GM18502 (cell line): ENCODE measurements around the gene STK33.

ENCODE experiments used
- ATAC-seq: cut with Tn5 transposase; IDR thresholded peaks from one replicate; pipeline ENCODE4 v1.9.1; 2021; ENCODE audit warnings: mild to moderate bottlenecking; ENCODE audit not compliant: unreplicated experiment, poor library complexity

STK33 gene

DNA sequence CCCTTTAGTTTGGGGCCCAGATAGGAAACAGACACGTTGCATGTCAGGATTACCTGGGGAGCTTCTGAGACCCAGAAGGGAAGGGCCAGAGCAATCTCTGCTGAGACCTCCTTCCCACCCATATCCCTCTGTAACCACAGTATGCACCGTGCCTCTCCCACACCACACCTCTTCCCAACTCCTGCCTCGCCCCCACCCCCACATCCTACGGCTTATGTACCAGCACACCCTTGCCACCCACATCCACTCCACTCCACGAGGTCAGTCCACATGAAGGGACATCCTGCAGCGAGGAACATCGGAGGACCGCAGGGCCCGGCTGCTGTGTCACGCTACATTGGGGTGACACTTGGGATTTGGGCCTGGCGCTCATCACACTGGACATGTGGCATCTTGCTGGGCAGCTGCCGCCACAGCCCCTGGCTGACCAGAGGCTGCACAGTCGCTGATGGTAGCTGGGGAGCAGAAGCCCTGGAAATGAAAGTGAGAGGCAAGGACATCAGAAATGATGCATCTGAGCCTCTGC lies 212.1 kb downstream of the STK33 start:
- no peak for ATAC-seq

DNA sequence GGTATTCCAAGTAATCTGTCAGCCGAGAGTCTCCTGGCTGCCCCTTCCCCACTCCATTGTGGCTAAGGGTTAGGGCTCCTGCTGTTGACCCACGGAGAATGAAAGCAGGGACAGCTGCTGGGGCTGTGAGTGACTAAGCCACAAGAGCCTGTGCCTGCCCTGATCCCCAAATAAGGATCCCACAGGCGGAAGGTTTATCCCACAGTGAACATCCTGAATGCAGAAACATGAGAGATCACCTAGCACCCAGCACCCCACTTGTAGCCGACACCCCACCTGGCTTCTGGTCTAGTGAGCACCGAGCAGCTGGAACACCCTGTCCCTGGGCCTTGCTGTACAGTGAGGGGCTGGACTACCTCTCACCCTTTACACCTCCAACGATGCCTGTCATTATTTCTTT lies 212.7 kb downstream of the STK33 start:
- no peak for ATAC-seq

DNA sequence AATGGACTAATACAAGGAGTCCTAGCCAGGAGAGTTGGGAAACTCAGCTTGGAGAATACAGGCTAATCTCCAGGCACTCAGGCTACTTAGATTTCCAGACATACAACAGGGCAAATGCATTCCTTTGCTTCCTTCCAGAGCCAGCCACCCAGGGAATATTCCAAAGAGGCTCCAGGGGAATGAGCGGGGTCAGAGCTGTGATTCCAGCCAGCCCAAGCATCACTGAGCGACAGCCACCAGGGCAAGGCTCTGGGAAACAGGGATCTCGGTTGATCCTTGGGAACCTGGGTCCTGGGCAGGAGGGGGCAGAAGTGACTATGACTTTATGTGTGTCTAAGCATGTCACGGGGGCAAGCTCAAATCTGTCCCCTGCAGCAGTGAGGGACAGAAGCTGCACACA lies 218.1 kb downstream of the STK33 start:
- ATAC-seq = no peak

DNA sequence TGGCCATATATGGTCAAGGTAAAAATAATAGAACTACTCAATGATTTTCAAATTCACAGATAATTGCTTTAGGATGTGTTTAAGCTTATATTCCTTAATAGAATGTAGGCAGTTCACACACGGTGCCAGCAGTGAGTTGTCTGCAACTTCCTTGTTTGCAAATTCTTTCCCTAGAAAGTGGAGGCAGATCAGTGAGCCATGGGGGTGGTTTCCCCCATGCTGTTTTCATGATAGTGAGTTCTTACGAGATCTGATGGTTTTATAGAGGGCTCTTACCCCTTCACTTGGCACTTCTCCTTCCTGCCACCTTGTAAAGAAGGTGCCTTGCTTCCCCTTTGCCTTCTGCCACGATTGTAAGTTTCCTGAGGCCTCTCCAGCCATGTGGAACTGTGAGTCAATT lies 218.6 kb downstream of the STK33 start:
- ATAC-seq = no peak

DNA sequence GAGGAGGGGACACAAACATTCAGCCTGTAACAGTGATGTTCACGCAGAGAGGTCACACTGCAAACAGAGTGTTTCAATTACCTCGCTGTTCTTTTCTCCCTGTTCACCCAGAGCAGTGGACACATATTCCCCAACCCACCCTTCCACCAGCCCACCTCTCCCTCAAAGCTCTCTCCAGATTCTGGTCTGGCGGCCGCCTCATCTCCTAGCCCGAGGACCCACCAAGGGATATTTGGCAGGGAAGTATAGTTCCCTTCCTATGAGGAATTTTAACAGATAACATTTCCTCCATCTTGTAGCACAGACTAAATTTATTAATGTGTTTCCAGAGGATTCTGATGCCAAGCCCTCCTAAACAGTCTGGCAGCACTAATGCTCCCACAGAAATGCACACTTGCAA lies 219.3 kb downstream of the STK33 start:
- ATAC-seq = no peak

DNA sequence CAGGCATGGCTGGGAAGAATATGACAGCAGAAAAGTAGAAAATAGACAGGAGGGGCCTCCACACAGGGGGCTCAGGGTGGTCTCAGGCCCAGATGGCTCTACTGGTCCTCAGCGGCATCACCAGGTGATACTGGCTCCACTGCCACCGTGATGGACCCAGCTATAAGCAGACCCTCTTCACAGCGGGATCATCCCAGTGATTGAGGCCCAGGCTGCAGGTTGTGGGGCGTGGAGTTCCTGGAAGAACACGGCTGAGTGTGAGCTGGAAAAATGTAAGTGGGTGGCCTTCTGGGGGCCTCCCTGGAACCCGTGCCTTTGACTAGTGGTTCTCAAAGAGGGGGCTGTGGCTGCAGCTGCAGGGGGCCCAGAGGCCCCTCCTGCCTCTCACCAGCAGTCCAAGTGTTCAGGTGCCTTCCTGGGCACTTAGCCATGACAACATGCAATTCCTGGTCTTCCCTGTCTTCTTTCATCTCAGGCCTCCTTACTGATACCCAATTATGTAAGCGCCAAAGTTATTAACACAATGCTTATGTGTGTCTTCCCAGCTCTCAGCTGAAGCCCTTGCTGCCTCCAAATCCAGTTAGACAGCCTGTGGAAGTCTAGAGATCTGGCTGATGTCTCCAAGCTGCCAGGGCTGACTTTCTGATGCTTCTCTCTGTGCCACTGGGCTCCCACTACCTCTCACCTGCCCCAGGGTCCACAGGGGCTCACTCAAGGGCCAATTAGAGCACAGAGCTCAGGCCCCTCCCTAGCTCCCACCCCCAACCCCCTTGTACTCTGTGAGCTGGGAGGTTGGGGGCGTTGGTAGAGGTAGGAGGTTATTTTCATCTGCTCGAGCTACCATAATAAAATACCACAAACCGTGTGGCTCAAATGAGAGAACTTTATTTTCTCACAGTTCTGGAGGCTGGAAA lies 220.3 kb downstream of the STK33 start:
- no peak for ATAC-seq

DNA sequence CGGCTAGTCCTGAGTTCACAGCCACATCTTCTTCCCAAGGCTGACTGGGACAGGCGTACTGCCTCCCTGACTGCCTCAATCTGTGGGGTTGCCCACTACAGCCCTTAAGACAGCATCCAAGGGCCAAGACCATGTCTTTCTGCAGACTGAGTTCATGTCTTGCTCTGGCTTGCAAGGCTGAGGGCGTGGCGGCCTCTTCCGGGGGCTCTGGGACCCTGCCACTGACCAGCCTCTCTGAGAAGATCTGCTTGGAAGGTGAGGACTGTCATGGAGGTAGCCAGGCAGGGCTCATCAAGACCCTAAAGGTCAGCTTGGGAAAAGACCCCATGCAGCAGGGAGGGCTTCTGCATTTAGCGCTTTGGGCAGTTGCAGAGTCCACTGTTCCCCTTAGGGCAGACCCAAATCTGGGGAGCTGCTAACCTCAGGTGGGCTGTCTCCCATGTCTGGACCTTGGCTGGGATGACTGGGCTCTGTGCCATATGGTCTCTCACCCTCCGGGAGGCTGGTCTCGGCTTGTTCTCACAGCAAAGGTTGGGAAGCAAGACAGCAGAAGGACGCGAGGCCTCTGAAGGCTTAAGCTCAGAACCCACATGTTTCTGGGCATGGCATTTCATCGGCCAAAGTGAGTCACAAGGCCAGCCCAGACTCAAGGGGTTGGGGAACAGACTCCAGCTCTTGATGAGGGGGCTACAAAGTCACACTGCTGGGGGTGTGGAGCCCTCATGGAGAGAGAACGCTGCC lies 221.2 kb downstream of the STK33 start:
- no peak for ATAC-seq

DNA sequence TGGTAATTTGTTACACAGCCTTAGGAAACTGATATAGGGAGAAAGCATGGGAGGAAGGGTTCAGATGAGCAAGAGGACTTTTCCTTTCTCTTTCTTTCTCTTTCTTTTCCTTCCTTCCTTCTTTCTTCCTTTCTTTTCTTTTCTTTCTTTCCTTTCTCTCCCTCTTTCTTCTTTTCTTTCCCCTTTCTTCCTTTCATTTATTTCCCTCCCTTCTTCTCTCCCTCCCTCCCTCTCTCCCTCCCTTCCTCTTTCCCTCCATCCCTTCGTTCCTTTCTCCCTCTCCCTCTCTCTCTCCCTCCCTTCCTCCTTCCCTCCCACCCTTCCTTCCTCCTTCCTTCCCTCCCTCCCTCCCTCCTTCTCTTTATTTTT lies 222.5 kb downstream of the STK33 start:
- no peak for ATAC-seq

DNA sequence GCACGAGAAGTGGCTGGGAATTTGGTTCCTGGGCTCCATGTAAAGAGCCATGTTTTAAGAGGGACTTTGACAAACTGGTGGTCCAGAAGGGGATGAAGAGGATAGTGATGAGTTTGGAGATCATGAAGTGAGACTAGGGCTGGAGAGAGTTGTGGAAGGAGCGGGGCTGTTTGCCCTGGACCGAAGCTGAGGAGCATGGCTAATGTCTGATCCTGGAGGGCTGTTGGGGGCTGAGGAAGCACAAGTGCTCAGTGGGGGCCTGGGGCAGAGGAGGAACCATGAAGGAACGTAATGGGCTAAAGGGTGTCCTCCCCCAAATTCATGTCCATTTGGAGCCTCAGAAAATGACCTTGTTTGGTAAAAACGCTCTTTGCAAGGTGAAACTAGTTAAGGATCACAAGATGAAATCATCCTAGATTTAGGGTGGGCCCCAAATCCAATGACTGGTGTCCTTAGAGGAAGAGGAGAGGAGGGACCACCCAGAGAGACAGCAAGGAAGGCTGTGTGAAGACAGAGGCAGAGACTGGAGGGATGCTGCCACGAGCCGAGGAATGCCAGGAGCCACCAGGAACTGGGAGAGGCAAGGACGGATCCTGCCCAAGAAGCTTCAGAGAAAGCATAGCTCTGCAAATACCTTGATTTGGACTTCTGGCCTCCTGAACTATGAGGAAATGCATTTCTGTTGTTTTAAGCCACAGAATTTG lies 223.1 kb downstream of the STK33 start:
- no peak for ATAC-seq

DNA sequence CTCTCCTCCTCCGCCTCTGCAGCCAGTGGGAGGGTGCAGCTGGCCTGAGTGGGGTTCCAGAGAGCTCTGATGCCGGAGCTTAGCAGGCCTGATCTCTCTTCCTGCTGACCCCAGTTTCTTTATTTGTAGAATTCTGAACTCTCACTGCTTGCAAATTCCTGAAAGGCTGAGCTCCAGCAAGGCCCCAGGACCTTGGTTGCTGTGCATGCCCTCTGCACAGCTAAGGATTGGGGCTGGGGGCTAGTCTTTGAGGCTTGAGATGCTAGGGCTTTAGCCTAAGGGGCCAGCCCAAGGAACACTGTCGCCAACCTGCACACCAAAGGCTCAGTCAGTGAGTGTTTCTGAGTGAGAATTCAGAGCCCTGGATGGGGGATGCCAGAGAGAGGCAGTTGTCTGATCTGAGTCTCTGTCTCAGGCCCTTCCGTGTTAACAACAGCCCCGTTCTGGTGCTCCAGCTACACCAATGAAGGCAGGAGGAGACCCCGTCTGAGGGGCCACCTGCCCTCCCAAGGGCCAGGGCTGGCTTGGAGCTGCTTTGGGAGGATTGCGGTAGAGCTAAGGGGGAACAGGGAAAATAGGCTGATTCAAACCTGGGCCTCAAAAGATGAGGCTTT lies 224.3 kb downstream of the STK33 start:
- no peak for ATAC-seq

DNA sequence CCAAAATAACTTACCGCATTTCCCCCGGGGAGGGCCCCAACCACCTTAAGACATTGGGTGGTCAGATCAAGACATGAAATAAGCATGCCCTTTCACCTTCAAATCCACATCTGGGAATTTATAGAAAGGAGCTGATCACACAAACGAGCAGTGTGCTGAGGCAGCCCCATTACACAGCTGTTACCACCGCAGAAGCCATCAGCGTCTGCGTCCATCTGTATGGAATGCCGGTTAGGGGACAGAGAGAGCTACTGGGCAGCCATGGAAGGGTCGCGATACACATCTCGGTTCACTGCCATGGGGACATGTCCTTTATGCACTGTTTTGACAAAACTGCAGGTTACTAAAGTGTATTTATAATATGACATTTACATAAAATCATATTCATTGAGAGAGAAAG lies 225.3 kb downstream of the STK33 start:
- ATAC-seq = no peak

DNA sequence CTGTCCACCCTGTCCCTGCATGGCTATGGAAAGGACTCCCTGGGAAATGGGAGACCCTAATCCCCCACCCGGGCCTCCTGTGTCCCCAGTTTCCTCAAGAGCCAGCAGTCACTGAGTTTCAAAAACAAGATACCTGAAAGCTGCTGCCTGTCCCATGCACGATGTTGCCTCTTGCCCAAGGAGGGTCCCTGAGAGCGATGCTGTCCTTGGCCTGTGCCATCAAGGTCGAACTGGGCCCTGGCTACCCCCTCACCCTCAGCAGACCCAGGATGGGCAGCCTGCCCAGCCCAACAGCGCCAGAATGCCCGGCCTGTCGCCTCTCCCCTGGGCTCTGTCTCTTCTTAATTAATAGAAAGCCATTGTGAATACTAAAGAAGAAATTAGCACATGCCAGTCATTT lies 225.8 kb downstream of the STK33 start:
- ATAC-seq = no peak

DNA sequence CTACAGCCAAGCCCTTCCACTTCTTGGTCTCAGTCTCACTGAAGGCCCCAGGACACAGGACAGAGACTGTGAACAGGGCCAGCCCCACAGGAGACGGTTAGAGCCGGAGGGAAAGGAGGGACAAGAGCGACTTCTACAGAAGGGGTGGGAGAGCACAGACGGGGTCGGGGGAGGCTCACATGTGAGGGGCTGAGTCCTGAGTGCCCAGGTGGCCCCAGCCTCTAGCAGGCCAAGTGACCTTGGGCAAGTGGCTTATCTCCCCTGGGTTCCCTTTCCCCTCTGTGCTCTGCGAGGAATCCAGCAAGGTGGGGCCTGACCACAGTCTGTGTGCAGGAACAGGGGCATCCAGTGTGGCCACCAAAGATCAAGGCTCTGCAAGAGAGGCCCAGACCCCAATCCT lies 227.7 kb downstream of the STK33 start:
- no peak for ATAC-seq

DNA sequence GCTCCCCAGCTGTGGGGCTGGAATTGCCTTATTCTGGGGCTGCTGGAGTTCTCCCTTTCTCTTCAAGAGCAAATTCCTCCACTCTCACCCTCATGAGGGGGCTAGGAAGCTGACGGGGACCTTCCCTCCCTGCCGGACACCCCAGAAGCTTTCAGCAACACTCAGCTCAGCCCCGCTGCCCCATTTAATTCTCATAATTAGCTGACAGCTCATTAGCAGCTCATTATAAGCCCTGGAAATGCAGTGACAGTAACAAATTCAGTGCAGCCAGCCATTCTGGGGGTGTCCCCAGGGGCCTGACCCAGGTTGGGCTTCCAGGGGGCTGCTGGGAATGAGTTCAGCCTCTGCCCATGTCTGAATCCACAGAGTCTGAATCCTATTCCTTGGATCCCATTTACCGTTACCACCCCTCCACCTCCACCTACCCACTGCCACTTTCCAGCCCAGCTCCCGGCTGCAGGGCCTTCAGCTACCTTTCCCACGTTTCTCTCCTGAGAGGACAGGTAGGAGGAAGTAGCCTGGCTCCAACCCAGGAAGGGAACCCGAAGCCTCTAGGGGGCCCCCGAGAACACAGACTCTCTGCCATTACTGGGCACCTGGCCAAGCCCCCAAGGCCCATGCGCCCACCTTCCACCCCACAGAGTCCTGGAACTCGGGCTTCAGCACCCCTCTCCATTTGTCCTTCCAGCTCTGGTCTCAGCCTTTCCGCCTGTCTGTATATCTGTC lies 228.6 kb downstream of the STK33 start:
- no peak for ATAC-seq

DNA sequence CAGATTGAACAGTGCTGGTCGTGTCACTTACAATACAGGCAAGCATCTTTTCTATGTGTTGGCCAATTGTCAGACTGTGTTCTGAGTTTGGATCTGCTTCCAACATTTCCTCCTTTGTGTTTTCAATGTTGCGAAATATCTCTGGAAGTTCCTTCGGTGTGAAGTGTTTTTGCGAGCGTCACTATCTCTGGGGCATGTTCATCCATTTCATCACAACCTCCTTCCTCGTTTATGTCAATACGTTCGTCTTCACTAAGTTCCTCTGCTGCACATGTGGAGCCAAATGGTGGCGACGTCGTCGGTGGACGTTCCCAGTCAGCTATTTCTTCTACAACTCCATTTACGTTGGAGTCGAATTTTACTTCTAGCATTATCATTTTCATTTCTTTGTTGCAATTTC lies 230.1 kb downstream of the STK33 start:
- ATAC-seq = no peak

DNA sequence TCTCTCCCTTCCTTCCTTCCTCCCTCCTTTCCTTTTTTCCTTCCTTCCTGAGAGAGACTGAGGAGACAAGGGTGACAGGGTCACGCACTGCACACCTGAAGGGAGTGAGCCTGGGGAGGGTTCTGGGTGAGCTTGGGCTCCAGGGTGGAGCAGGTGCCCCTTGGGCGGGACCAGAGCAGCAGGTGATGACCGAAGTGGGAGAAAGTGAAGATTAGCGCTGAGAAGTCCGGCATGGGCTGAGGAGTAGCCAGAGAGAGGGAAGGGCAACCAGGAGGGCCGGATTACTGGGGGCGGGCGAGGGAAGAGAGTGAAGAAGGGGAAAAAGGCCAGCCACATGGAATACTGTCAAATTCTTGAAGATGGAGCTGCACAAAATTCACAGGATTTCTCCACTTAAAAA lies 231.1 kb downstream of the STK33 start:
- no peak for ATAC-seq

DNA sequence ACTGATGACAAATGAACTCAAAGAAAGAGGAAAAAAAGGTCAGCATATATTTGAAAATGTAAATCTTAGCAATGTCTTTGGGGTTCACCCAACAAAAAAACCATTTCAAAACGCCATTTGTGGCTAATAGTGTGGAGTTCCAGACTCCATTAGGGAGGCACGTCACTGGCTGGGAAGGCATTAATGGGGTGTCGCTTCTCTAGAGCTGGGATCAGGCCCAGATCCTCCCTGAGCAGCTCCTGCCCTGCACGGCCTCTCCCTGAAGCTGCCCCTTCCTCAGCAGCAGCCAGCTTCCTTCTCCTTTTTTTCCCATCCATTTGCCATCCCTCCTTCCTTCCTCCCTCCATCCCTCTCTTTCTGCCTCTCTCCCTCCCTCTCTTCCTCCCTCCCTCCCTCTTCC lies 231.5 kb downstream of the STK33 start:
- no peak for ATAC-seq

DNA sequence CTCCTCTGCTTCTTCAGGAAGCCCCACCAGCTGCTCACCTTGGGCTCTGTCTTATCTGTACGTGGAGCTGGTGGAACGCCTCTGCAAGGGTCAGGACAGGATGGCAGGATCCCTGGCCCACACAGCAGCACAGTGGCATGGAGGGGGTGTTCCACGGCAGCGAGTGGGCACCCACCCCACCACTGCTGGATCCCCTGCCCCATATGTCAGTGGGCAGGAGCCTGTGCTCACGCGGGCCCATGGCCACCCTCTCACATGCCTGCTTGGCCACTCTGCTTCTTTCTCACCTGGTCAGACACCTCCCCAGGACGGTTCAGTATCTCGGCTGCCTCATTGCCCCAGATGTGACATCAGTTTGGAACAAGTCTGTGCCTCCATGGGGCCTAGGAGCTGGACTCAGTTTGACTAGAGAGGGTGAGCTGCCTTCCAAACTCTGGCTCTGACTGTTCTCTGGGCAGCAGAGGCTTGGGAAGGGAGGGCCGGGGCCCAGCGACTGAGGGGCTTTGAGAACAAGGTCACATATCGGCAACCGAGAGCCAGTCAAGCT lies 232.3 kb downstream of the STK33 start:
- ATAC-seq = no peak

DNA sequence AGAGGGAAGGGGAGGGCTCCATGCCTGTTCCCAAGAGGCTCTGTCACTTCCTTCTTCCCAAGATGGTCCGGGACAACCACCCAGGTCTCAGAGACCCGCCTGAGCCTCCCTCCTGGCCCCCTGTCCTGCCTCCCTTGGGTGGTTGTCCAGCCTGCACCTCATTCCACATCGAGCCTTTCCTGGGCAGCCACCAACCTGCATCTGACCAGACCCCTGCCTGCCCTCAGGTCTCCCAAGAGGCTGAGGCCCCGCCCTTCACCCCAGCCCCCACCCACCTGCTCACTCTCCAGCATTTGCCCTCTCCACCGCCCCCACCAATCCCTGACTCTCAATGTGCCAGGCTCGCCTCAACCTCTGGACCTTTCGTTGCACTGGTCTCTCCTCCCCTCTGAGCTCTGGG lies 232.8 kb downstream of the STK33 start:
- ATAC-seq = no peak
